ENCODE data around the gene ICAM4. TPM values are rescaled to one million over a fixed set of nuclear protein-coding genes. Genes with fewer than 3 reads are reported as not detected.

Gene ICAM4
- total and polyA plus RNA-seq, 9 of the 15 experiments (the other 6 are each of a cell fraction or from before 2014, with no cell fraction given), result 14.1 to 86.1 (median 29.6) TPM

DNA sequence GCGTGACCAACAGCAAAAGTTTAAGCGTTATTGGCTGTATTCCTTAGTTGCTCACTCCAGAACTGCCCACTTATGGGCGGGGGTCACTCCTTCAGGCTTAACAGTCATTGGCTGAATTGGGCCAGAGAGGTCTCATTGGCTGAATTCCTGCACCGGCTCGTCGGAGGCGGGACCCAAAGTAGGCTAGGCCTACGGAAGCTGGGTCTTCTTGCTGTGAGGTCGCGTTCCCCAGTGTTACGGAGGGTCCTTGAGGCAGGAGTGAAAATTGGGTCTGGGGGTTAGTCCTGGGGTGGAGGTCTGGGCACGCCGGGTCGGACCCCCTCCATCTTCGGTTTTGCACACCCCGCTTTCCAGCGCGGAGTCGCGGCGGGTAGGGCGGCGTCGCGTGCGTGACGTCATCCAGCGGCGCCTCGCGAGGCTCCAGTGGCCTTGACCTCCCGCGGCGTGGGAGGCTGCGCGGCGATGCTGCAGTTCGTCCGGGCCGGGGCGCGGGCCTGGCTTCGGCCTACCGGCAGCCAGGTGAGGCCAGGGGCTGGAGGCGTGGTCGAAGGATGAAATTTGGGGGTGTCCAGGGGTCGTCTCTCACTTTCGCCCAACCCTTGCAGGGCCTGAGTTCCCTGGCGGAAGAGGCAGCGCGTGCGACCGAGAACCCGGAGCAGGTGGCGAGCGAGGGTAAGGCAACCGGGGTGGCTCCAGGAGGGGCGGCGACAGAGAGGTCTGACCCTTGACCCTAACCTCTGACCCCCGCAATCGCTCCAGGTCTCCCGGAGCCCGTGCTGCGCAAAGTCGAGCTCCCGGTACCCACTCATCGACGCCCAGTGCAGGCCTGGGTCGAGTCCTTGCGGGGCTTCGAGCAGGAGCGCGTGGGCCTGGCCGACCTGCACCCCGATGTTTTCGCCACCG, 34.7 kb upstream of the ICAM4 start, which contains the start of gene MRPL4 (continued):
- TF ChIP-seq, protein P1, sequence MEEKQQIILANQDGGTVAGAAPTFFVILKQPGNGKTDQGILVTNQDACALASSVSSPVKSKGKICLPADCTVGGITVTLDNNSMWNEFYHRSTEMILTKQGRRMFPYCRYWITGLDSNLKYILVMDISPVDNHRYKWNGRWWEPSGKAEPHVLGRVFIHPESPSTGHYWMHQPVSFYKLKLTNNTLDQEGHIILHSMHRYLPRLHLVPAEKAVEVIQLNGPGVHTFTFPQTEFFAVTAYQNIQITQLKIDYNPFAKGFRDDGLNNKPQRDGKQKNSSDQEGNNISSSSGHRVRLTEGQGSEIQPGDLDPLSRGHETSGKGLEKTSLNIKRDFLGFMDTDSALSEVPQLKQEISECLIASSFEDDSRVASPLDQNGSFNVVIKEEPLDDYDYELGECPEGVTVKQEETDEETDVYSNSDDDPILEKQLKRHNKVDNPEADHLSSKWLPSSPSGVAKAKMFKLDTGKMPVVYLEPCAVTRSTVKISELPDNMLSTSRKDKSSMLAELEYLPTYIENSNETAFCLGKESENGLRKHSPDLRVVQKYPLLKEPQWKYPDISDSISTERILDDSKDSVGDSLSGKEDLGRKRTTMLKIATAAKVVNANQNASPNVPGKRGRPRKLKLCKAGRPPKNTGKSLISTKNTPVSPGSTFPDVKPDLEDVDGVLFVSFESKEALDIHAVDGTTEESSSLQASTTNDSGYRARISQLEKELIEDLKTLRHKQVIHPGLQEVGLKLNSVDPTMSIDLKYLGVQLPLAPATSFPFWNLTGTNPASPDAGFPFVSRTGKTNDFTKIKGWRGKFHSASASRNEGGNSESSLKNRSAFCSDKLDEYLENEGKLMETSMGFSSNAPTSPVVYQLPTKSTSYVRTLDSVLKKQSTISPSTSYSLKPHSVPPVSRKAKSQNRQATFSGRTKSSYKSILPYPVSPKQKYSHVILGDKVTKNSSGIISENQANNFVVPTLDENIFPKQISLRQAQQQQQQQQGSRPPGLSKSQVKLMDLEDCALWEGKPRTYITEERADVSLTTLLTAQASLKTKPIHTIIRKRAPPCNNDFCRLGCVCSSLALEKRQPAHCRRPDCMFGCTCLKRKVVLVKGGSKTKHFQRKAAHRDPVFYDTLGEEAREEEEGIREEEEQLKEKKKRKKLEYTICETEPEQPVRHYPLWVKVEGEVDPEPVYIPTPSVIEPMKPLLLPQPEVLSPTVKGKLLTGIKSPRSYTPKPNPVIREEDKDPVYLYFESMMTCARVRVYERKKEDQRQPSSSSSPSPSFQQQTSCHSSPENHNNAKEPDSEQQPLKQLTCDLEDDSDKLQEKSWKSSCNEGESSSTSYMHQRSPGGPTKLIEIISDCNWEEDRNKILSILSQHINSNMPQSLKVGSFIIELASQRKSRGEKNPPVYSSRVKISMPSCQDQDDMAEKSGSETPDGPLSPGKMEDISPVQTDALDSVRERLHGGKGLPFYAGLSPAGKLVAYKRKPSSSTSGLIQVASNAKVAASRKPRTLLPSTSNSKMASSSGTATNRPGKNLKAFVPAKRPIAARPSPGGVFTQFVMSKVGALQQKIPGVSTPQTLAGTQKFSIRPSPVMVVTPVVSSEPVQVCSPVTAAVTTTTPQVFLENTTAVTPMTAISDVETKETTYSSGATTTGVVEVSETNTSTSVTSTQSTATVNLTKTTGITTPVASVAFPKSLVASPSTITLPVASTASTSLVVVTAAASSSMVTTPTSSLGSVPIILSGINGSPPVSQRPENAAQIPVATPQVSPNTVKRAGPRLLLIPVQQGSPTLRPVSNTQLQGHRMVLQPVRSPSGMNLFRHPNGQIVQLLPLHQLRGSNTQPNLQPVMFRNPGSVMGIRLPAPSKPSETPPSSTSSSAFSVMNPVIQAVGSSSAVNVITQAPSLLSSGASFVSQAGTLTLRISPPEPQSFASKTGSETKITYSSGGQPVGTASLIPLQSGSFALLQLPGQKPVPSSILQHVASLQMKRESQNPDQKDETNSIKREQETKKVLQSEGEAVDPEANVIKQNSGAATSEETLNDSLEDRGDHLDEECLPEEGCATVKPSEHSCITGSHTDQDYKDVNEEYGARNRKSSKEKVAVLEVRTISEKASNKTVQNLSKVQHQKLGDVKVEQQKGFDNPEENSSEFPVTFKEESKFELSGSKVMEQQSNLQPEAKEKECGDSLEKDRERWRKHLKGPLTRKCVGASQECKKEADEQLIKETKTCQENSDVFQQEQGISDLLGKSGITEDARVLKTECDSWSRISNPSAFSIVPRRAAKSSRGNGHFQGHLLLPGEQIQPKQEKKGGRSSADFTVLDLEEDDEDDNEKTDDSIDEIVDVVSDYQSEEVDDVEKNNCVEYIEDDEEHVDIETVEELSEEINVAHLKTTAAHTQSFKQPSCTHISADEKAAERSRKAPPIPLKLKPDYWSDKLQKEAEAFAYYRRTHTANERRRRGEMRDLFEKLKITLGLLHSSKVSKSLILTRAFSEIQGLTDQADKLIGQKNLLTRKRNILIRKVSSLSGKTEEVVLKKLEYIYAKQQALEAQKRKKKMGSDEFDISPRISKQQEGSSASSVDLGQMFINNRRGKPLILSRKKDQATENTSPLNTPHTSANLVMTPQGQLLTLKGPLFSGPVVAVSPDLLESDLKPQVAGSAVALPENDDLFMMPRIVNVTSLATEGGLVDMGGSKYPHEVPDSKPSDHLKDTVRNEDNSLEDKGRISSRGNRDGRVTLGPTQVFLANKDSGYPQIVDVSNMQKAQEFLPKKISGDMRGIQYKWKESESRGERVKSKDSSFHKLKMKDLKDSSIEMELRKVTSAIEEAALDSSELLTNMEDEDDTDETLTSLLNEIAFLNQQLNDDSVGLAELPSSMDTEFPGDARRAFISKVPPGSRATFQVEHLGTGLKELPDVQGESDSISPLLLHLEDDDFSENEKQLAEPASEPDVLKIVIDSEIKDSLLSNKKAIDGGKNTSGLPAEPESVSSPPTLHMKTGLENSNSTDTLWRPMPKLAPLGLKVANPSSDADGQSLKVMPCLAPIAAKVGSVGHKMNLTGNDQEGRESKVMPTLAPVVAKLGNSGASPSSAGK (IDR thresholded peaks at IDR 0.05), result peak; percentile 95
- 0 out of 2 replicates have a peak, but pooled peaks have one; percentile 44 for TF ChIP-seq MTA2 (IDR thresholded peaks at IDR 0.05; ENCODE audit: low read depth)
- TF ChIP-seq RBM17 (IDR thresholded peaks at IDR 0.05; ENCODE audit: borderline replicate concordance, low read depth, low read length), result no peak
- peak; percentile 99 for TF ChIP-seq ATF1 (CRISPR knock-in tag; IDR thresholded peaks at IDR 0.05)
- TF ChIP-seq ATF1 (tag; IDR thresholded peaks at IDR 0.05), result peak; percentile 100
- TF ChIP-seq, protein P2, sequence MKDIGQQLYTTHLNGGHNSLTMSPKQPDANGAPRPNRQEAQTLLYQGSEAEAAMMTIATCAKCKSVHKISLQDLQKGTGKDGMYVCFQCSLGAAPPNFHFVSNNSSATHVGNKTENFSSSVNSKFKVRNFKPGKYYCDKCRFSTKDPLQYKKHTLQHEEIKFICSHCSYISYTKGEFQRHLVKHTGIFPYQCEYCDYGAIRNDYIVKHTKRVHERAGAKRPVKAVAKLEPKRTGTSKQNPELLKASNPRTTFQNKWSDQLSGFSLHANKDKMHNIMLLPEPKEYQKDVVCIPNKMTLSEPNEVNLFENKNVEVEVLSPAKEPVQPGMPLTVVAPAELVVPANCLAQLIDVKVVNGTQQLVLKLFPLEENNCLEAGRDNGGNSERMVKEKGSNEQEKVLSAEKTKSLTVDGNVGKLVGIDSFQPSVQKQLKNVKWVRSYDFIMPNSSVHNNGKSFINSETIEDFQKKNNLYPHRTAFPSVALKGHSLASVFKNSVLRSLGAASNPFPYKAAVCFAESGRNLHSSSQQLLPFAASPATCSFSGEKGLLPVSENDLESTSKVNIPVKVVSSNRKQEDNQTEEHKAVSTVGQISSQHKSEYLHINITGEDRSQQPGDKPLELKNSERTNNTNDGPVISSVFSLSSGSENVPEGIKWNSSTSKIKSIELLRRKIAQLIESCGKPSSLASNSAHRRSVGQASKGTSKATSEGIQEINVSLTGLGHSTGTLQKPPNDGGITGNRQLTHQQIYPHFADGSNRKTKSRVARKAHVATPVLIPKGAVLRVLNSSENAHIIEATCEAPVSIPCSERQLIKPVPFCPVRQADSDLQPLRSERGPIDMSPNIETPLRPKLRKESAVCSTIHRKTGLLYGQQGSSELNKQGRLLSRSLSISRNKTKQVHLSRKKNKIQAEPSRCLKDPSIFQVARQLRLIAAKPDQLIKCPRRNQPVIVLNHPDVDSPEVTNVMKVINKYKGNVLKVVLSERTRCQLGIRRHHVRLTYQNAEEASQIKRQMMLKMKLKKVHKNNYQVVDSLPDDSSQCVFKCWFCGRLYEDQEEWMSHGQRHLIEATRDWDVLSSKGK (CRISPR knock-in tag; IDR thresholded peaks at IDR 0.05), result no peak
- no peak for TF ChIP-seq ZNF133 (CRISPR knock-in tag; IDR thresholded peaks at IDR 0.05)
- peak; percentile 89 for TF ChIP-seq MXI1 (IDR thresholded peaks at IDR 0.05; ENCODE audit: low read depth, low read length)
- TF ChIP-seq, protein P3, sequence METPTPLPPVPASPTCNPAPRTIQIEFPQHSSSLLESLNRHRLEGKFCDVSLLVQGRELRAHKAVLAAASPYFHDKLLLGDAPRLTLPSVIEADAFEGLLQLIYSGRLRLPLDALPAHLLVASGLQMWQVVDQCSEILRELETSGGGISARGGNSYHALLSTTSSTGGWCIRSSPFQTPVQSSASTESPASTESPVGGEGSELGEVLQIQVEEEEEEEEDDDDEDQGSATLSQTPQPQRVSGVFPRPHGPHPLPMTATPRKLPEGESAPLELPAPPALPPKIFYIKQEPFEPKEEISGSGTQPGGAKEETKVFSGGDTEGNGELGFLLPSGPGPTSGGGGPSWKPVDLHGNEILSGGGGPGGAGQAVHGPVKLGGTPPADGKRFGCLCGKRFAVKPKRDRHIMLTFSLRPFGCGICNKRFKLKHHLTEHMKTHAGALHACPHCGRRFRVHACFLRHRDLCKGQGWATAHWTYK (CRISPR knock-in tag; IDR thresholded peaks at IDR 0.05), result peak; percentile 78; the same call in 1 of the 2 replicates
- TF ChIP-seq POLR2G (IDR thresholded peaks at IDR 0.05; ENCODE audit: low read depth, low read length), result peak; percentile 98
- TF ChIP-seq ZEB2 (IDR thresholded peaks at IDR 0.05), result 0 out of 2 replicates have a peak, but pooled peaks have one; percentile 36
